Astrocyte (in vitro differentiated cells and primary cell): ENCODE data around the gene TCEANC2.

ENCODE experiments used
- CTCF ChIP-seq: IDR thresholded peaks from 2 replicates; pipeline ENCODE4 v1.5.1; 2011; ENCODE audit warnings: low read depth, mild to moderate bottlenecking, inconsistent platforms, low read length, moderate library complexity; ENCODE audit not compliant: insufficient read depth
- EZH2 ChIP-seq: IDR thresholded peaks from 2 replicates; pipeline ENCODE4 v1.6.1; 2012; ENCODE audit warnings: mild to moderate bottlenecking, low read length, inconsistent platforms; ENCODE audit not compliant: insufficient read depth

DNA sequence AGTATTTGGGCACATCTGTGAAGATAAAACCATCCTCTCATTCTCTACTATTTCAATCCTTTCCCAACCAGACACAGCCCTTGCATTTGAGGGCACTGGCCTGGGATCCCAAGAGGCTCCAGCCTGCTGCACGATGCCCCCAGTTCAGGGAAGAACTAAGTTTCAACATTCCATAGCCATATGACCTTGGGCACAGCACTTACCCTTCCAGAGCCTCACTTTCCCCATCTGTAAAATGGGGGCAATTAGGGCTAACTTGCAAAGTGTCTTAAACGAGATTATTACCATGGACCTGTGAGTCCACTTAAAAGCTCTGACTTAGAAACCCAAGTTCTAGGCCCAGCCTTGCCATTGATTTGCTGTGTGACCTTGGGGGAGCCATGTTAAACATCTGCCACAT, 76.5 kb downstream of the TCEANC2 start:
- no peak for TF ChIP-seq CTCF
- TF ChIP-seq EZH2 = no peak
